Tibial nerve (tissue), 4 donors: ENCODE measurements around the gene NPAS1. TPM values are rescaled to one million over a fixed set of nuclear protein-coding genes. Genes with fewer than 3 reads are reported as not detected.
A peak's percentile ranks its signal among the peaks of the same experiment; 100 is the strongest.
"Not testable (repeated sequence)": the region's sequence is repeated elsewhere in the genome, so short reads cannot be mapped to it uniquely, and the experiment has no call there.

Experiments used
- DNase-seq, 2 donors: peaks; one replicate each; pipeline ENCODE4 v3.0.0-alpha.2; 2019; ENCODE audit warnings: low spot score in 2 of 2
- H3K27ac ChIP-seq, 4 donors: fragments of 200-600 bp; sonication (generic) in 3 of 4; one replicate each; pipeline ENCODE4 v1.5.1; 2017 to 2019; ENCODE audit warnings: mild to moderate bottlenecking in 1 of 4
- H3K27me3 ChIP-seq, 2 donors: fragments of 200-600 bp; sonication (generic) in 1 of 2; one replicate each; pipeline versions ENCODE4 v1.5.1 to v1.6.0; 2017 to 2019
- H3K36me3 ChIP-seq, 3 donors: fragments of 200-600 bp; sonication (generic); one replicate each; pipeline ENCODE4 v1.5.1; 2018 to 2019
- H3K4me1 ChIP-seq, 4 donors: fragments of 200-600 bp; sonication (generic) in 3 of 4; one replicate each; pipeline ENCODE4 v1.5.1; 2017 to 2019
- H3K4me3 ChIP-seq, 4 donors: fragments of 200-600 bp; sonication (generic) in 3 of 4; one replicate each; pipeline ENCODE4 v1.5.1; 2017 to 2019; ENCODE audit warnings: mild to moderate bottlenecking in 1 of 4, moderate library complexity in 1 of 4
- H3K9me3 ChIP-seq, 4 donors: fragments of 200-600 bp; sonication (generic) in 3 of 4; one replicate each; pipeline ENCODE4 v1.5.1; 2017 to 2019
- CTCF ChIP-seq, 5 experiments: fragments of 200-600 bp in 3 of 5; fragments of 450-650 bp in 2 of 5; sonication (generic) in 3 of 5; IDR thresholded peaks; one replicate each; pipeline ENCODE4 v1.5.1; 2016 to 2019; ENCODE audit warnings: antibody characterized with exemption in 5 of 5, mild to moderate bottlenecking in 3 of 5, moderate library complexity in 2 of 5
- EP300 ChIP-seq, 2 donors: sonication (generic); formaldehyde crosslinking; IDR thresholded peaks; one replicate each; pipeline ENCODE4 v1.6.1; 2017; ENCODE audit warnings: antibody characterized with exemption in 2 of 2, mild to moderate bottlenecking in 1 of 2
- POLR2A ChIP-seq, 2 donors: fragments of 450-650 bp; IDR thresholded peaks; one replicate each; pipeline ENCODE4 v1.6.1; 2017; ENCODE audit warnings: antibody characterized with exemption in 2 of 2, mild to moderate bottlenecking in 2 of 2, moderate library complexity in 2 of 2
- WGBS, 2 donors: methylation state at CpG; one replicate each; pipeline ENCODE4 v1.1.5; 2018; 5-methylcytosine and 5-hydroxymethylcytosine counted together
- total RNA-seq, 4 donors: library from RNA; depleted of rRNA; stranded (reverse); fragments of >200 nt; gene quantifications; one replicate each; pipeline ENCODE4 v1.1.0, GENCODE V29; 2016

The NPAS1 gene
- total RNA-seq, 4 donors from 2014 or later: 0.39 to 0.42 TPM; not detected in 2

- no peak for TF ChIP-seq CTCF (IDR thresholded peaks at IDR 0.05)
- TF ChIP-seq EP300 (IDR thresholded peaks at IDR 0.05): no peak
- TF ChIP-seq POLR2A (IDR thresholded peaks at IDR 0.05): no peak
- Histone ChIP-seq H3K36me3 (peaks cover 0 to 19% (median 0%) of the 10 kb centered on the region in 3 donors), H3K27me3 (no peaks in the 10 kb centered on the region), H3K9me3 (no peaks in the 10 kb centered on the region), H3K27ac (peak overlapping the region in 1 of 4 donors; percentile 25), H3K4me1 (peaks cover 0 to 16% (median 0%) of the 10 kb centered on the region in 4 donors), H3K4me3 (peak overlapping the region in 1 of 4 donors; percentile 92)
- DNase-seq: no peak
- 45 to 59% methylated on average over 9 of the region's 9 CpGs for WGBS, 2 donors
Observed at GRCh38 chr19:47049307-47049700, 29.7 kb downstream of the NPAS1 start.

- H3K4me3 ChIP-seq, DNase-seq, H3K9me3 ChIP-seq, H3K36me3 ChIP-seq, H3K27me3 ChIP-seq: not testable (repeated sequence)
- Histone ChIP-seq H3K4me1 (peaks cover 0 to 16% (median 0%) of the 10 kb centered on the region in 4 donors), H3K27ac (peak overlapping the region in 1 of 4 donors; percentile 33)
- WGBS, 2 donors: 75 to 79% methylated on average over 3 of the region's 3 CpGs
Observed at GRCh38 chr19:47050562-47050961, 30.9 kb downstream of the NPAS1 start.

- H3K4me1 ChIP-seq: peaks cover 0 to 3% (median 0%) of the 10 kb centered on the region in 4 donors
- H3K27ac ChIP-seq: no peak overlapping the region
- no peaks in the 10 kb centered on the region for H3K9me3 ChIP-seq
- H3K27me3 ChIP-seq: no peaks in the 10 kb centered on the region
- TF ChIP-seq CTCF (IDR thresholded peaks at IDR 0.05) (no peak), POLR2A (IDR thresholded peaks at IDR 0.05) (no peak)
- 32 to 35% methylated on average over 5 of the region's 5 CpGs for WGBS, 2 donors
- no peaks in the 10 kb centered on the region for H3K36me3 ChIP-seq
- no peak overlapping the region for H3K4me3 ChIP-seq
- DNase-seq: no peak
Observed at GRCh38 chr19:47056411-47056810, 36.8 kb downstream of the NPAS1 start.

- WGBS, 2 donors: 54 to 60% methylated on average over 2 of the region's 2 CpGs
- no peak overlapping the region for H3K27ac ChIP-seq
Observed at GRCh38 chr19:47057328-47057727, 37.7 kb downstream of the NPAS1 start.

GRCh38 chr19:47058621-47059022, 39.0 kb downstream of the NPAS1 start:
- 68 to 72% methylated on average over 11 of the region's 11 CpGs for WGBS, 2 donors
- Histone ChIP-seq H3K36me3 (no peaks in the 10 kb centered on the region), H3K9me3 (no peaks in the 10 kb centered on the region), H3K4me3 (no peak overlapping the region), H3K27ac (no peak overlapping the region), H3K27me3 (no peaks in the 10 kb centered on the region), H3K4me1 (peaks cover 0 to 7% (median 0%) of the 10 kb centered on the region in 4 donors)
- TF ChIP-seq CTCF (IDR thresholded peaks at IDR 0.05) (no peak), POLR2A (IDR thresholded peaks at IDR 0.05) (no peak), EP300 (IDR thresholded peaks at IDR 0.05) (no peak)
- no peak for DNase-seq

More at GRCh38 chr19:47057328-47057727, 37.7 kb downstream of the NPAS1 start:
- peaks cover 0 to 3% (median 0%) of the 10 kb centered on the region in 4 donors for H3K4me1 ChIP-seq
- DNase-seq: no peak
- H3K4me3 ChIP-seq: no peak overlapping the region
- no peaks in the 10 kb centered on the region for H3K9me3 ChIP-seq
- H3K36me3 ChIP-seq: no peaks in the 10 kb centered on the region
- TF ChIP-seq POLR2A (IDR thresholded peaks at IDR 0.05): no peak
- no peak for TF ChIP-seq CTCF (IDR thresholded peaks at IDR 0.05)
- TF ChIP-seq EP300 (IDR thresholded peaks at IDR 0.05): no peak
- H3K27me3 ChIP-seq: no peaks in the 10 kb centered on the region

- Histone ChIP-seq H3K9me3 (no peaks in the 10 kb centered on the region), H3K36me3 (peaks cover 0 to 43% (median 21%) of the 10 kb centered on the region in 3 donors), H3K27ac (peak overlapping the region in 1 of 4 donors; percentile 10), H3K4me1 (peaks cover 0 to 9% (median 0%) of the 10 kb centered on the region in 4 donors), H3K4me3 (no peak overlapping the region), H3K27me3 (no peaks in the 10 kb centered on the region)
- no peak for DNase-seq
- WGBS, 2 donors: 59 to 60% methylated on average over 6 of the region's 6 CpGs
- TF ChIP-seq CTCF (IDR thresholded peaks at IDR 0.05): no peak
- no peak for TF ChIP-seq POLR2A (IDR thresholded peaks at IDR 0.05)
- no peak for TF ChIP-seq EP300 (IDR thresholded peaks at IDR 0.05)
Observed at GRCh38 chr19:47063874-47064273, 44.2 kb downstream of the NPAS1 start.
